GM10248 (cell line): ENCODE data around the gene DNAH1.

Source experiments
- CTCF ChIA-PET: fragments of 300-600 bp; sonication (Branson Sonifier 250); formaldehyde crosslinking; extraction: SDS; loops from one replicate; lab custom pipeline; 2021; ENCODE audit warnings: antibody characterized with exemption; lab: Yijun Ruan, JAX
- POLR2A ChIA-PET: fragments of 350-650 bp; sonication (Branson Sonifier 250); formaldehyde crosslinking; extraction: SDS; loops from one replicate; lab custom pipeline; 2020; ENCODE audit warnings: antibody characterized with exemption; lab: Yijun Ruan, JAX
- DNase-seq: peaks from one replicate; pipeline ENCODE4 v3.0.0; 2012; ENCODE audit errors: extremely low spot score
- CTCF ChIP-seq: IDR thresholded peaks from 2 replicates; pipeline ENCODE4 v1.5.1; 2012; ENCODE audit warnings: mild to moderate bottlenecking, low read depth; ENCODE audit errors: extremely low read depth, missing control alignments, control extremely low read depth

DNAH1 gene

DNA sequence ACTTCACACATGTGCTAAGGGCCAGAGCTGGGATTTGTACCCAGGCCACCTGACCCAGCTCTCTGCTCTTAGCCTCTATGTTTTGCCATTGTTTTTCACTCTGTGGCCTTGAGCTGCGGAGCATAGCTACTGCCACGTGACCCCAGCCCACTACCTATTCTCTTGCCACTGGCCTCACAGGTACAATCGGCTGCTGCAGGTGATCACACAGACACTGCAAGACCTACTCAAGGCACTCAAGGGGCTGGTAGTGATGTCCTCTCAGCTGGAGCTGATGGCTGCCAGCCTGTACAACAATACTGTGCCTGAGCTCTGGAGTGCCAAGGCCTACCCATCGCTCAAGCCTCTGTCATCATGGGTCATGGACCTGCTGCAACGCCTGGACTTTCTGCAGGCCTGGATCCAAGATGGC is 82.6 kb downstream of the DNAH1 start:
- no peak for DNase-seq
- no peak for TF ChIP-seq CTCF
- POLR2A ChIA-PET = no interaction called here
- CTCF ChIA-PET = interaction anchor here (0.7 to 2.0 kb wide), 4 partner anchors 10 to 59 kb away, joined by 3 to 6 read pairs (median 3); no protein-coding TSS in a partner anchor

GRCh38 chr3:52399131-52399530 is 83.0 kb downstream of the DNAH1 start:
- POLR2A ChIA-PET = no interaction called here
- TF ChIP-seq CTCF = no peak
- CTCF ChIA-PET = interaction anchor here (1.2 to 2.0 kb wide), 3 partner anchors 15 to 60 kb away, joined by 3 to 6 read pairs (median 3); no protein-coding TSS in a partner anchor
- no peak for DNase-seq

- ChIA-PET CTCF (interaction anchor here (1.3 to 2.0 kb wide), 2 partner anchors 15 to 46 kb away, joined by 3 to 6 read pairs; no protein-coding TSS in a partner anchor), POLR2A (interaction anchor here (1.2 kb wide), 1 partner anchor 19 kb away, joined by 4 read pairs; no protein-coding TSS in a partner anchor)
- no peak for TF ChIP-seq CTCF
- DNase-seq = no peak
Measured at GRCh38 chr3:52399593-52399992, 83.5 kb downstream of the DNAH1 start.

DNA sequence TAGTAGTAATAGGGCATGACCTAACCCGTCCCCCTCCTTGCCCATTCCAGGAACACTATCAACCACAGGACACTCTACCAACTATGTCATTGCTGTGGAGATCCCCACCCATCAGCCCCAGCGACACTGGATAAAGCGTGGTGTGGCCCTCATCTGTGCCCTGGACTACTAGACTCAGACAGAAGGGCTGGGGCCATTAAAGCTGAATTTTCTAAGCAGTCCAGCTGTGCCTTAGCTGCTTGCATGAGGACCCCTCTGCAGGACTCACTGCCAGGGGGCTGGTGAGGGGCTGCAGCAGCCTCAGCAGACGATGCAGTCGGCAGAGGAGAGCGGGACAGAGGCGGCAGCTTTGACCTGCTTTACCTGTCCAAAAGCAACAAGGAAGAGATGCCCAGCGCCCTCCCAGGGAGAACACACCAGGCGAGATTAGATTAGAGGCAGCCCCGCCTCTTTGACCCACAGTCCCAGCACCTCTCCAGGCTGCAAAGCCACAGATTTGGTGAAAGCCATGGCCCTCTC is 84.2 kb downstream of the DNAH1 start:
- TF ChIP-seq CTCF = no peak
- ChIA-PET CTCF (interaction anchor here (1.3 to 1.6 kb wide), 2 partner anchors 16 to 45 kb away, joined by 3 read pairs; no protein-coding TSS in a partner anchor), POLR2A (interaction anchor here (1.2 kb wide), 1 partner anchor 20 kb away, joined by 4 read pairs; no protein-coding TSS in a partner anchor)
- DNase-seq = no peak

DNA sequence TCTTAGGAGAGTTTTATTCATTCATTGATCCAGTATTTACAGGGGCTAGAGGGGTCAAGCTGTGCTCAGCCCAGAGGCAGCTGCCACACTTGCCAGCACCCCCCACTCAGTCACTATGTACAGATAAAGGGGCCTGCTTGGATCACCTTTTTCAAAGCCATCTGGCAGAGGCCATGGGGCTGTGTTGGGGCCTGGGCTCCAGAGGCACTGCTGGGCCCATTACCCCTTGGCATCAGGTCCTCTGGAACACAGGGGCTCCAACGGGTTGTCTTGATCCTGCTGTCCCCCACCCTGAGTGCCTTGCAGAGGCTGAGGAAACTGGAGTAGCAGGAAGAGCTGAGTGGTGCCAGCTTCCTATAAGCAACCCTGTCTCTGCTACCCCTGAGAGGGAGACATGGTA is 84.9 kb downstream of the DNAH1 start:
- CTCF ChIA-PET = interaction anchor here (1.0 to 1.6 kb wide), 3 partner anchors 12 to 62 kb away, joined by 3 to 5 read pairs (median 3); no protein-coding TSS in a partner anchor
- POLR2A ChIA-PET = no interaction called here
- TF ChIP-seq CTCF = no peak
- DNase-seq = no peak

- ChIA-PET CTCF (interaction anchor here (1.0 to 1.6 kb wide), 4 partner anchors 11 to 62 kb away, joined by 3 to 5 read pairs (median 3); no protein-coding TSS in a partner anchor), POLR2A (no interaction called here)
- no peak for TF ChIP-seq CTCF
- no peak for DNase-seq
Measured at GRCh38 chr3:52401551-52401950, 85.4 kb downstream of the DNAH1 start.
